CD14-positive monocyte (primary cell): ENCODE measurements around the gene ZAP70. TPM values are rescaled to one million over a fixed set of nuclear protein-coding genes. Genes with fewer than 3 reads are reported as not detected.
A peak's percentile ranks its signal among the peaks of the same experiment; 100 is the strongest.

Experiments used
- DNase-seq, 3 donors: peaks; one replicate each; pipeline ENCODE4 v3.0.0-alpha.2; 2011 to 2022
- H2AFZ ChIP-seq: 2 replicates; pipeline ENCODE4 v1.6.0; 2012; ENCODE audit warnings: mild to moderate bottlenecking, low read depth, low read length, inconsistent platforms; ENCODE audit not compliant: insufficient read depth, poor library complexity, severe bottlenecking
- H3K27ac ChIP-seq, 2 donors: 1 replicate in 1 of 2; 2 replicates in 1 of 2; pipeline ENCODE4 v1.5.1; 2012 to 2013; ENCODE audit warnings: low read length in 2 of 2, control low read depth in 1 of 2, inconsistent platforms in 1 of 2, low read depth in 1 of 2, mild to moderate bottlenecking in 1 of 2
- H3K27me3 ChIP-seq, 2 donors: one replicate each; pipeline versions ENCODE4 v1.6.0 to v1.6.1; 2011 to 2013; ENCODE audit warnings: low read length in 2 of 2; ENCODE audit not compliant: control insufficient read depth in 2 of 2, insufficient read depth in 2 of 2
- H3K36me3 ChIP-seq, 2 donors: replicated peaks in 1 of 2; 1 replicate in 1 of 2; 2 replicates in 1 of 2; pipeline versions ENCODE4 v1.5.1 to v1.6.1; 2012 to 2013; ENCODE audit warnings: low read length in 2 of 2, control low read depth in 1 of 2, inconsistent platforms in 1 of 2, mild to moderate bottlenecking in 1 of 2; ENCODE audit not compliant: insufficient read depth in 2 of 2, control insufficient read depth in 1 of 2
- H3K4me1 ChIP-seq, 2 donors: 1 replicate in 1 of 2; 2 replicates in 1 of 2; pipeline versions ENCODE4 v1.5.1 to v1.6.1; 2012 to 2013; ENCODE audit warnings: low read length in 2 of 2, control low read depth in 1 of 2, inconsistent platforms in 1 of 2, mild to moderate bottlenecking in 1 of 2, moderate library complexity in 1 of 2; ENCODE audit not compliant: insufficient read depth in 2 of 2, control insufficient read depth in 1 of 2
- H3K4me2 ChIP-seq: replicated peaks from 2 replicates; pipeline ENCODE3; 2012; ENCODE audit warnings: low read length, moderate library complexity, mild to moderate bottlenecking; ENCODE audit not compliant: poor library complexity, severe bottlenecking; ENCODE audit errors: extremely low read depth
- H3K4me3 ChIP-seq, 3 experiments: fragments of 200-600 bp in 1 of 3; sonication (generic) in 1 of 3; replicated peaks in 1 of 3; 1 replicate in 2 of 3; 2 replicates in 1 of 3; pipeline ENCODE4 v1.5.1; 2011 to 2013; ENCODE audit warnings: low read length in 3 of 3, mild to moderate bottlenecking in 3 of 3, control low read depth in 2 of 3, low read depth in 2 of 3, inconsistent platforms in 1 of 3, moderate library complexity in 1 of 3
- H3K79me2 ChIP-seq: 2 replicates; pipeline ENCODE4 v1.6.0; 2012; ENCODE audit warnings: mild to moderate bottlenecking, control low read depth, inconsistent platforms, low read length, moderate library complexity; ENCODE audit not compliant: insufficient read depth
- H3K9ac ChIP-seq: 2 replicates; pipeline ENCODE4 v1.6.0; 2017; ENCODE audit warnings: low read length, mild to moderate bottlenecking; ENCODE audit not compliant: insufficient read depth, poor library complexity, severe bottlenecking
- H3K9me3 ChIP-seq, 2 donors: replicated peaks in 1 of 2; 1 replicate in 1 of 2; 2 replicates in 1 of 2; pipeline versions ENCODE4 v1.5.1 to v1.6.1; 2012 to 2013; ENCODE audit warnings: low read length in 2 of 2, control low read depth in 1 of 2; ENCODE audit not compliant: control insufficient read depth in 1 of 2, insufficient read depth in 1 of 2
- H4K20me1 ChIP-seq: 2 replicates; pipeline ENCODE4 v1.6.0; 2012; ENCODE audit warnings: mild to moderate bottlenecking, low read length, control low read depth, moderate library complexity; ENCODE audit not compliant: insufficient read depth
- H3K27ac Mint-ChIP-seq, 7 donors: one replicate each; pipeline ENCODE4 v1.8.0; 2020; ENCODE audit warnings: mild to moderate bottlenecking in 7 of 7, mixed read lengths in 7 of 7, moderate library complexity in 6 of 7, inconsistent platforms in 2 of 7
- H3K27me3 Mint-ChIP-seq, 3 donors: one replicate each; pipeline ENCODE4 v1.8.0; 2021 to 2022; ENCODE audit warnings: low read depth in 3 of 3, mild to moderate bottlenecking in 3 of 3, mixed read lengths in 3 of 3, moderate library complexity in 3 of 3, inconsistent platforms in 1 of 3
- H3K36me3 Mint-ChIP-seq, 2 donors: one replicate each; pipeline ENCODE4 v1.8.0; 2020; ENCODE audit warnings: mixed read lengths in 2 of 2, inconsistent platforms in 1 of 2, mild to moderate bottlenecking in 1 of 2
- H3K4me1 Mint-ChIP-seq: one replicate; pipeline ENCODE4 v1.8.0; 2020; ENCODE audit warnings: mild to moderate bottlenecking, mixed read lengths
- H3K4me3 Mint-ChIP-seq, 2 donors: one replicate each; pipeline ENCODE4 v1.8.0; 2020; ENCODE audit warnings: mild to moderate bottlenecking in 2 of 2, mixed read lengths in 2 of 2, moderate library complexity in 1 of 2
- H3K9me3 Mint-ChIP-seq, 7 donors: one replicate each; pipeline ENCODE4 v1.8.0; 2020 to 2022; ENCODE audit warnings: mixed read lengths in 7 of 7, mild to moderate bottlenecking in 6 of 7, moderate library complexity in 6 of 7, inconsistent platforms in 2 of 7
- CTCF ChIP-seq: fragments of 200-600 bp; IDR thresholded peaks from one replicate; pipeline ENCODE4 v1.8.0; 2022; ENCODE audit warnings: antibody characterized with exemption, mild to moderate bottlenecking
- WGBS: methylation state at CpG from one replicate; pipeline ENCODE4 v1.1.5; 2013; ENCODE audit warnings: missing lambda C conversion rate; ENCODE audit not compliant: insufficient coverage; 5-methylcytosine and 5-hydroxymethylcytosine counted together
- intact Hi-C, 2 donors: fragments of 100-400 bp; cut with micrococcal nuclease; formaldehyde crosslinking; loops; one replicate each; pipeline versions ENCODE4 v1.15.0 to v1.15.1; 2023
- polyA plus RNA-seq, 3 donors: library from polyadenylated mRNA; depleted of rRNA in 1 of 3; unstranded in 2 of 3; stranded (reverse) in 1 of 3; fragments of 300-500 nt in 2 of 3; fragments of >200 nt in 1 of 3; fragmentation: Illumina TruSeq in 2 of 3; gene quantifications; 1 replicate in 2 of 3; 2 replicates in 1 of 3; pipeline ENCODE4 v1.2.3, GENCODE V29; 2012 to 2021

Gene ZAP70
- polyA plus RNA-seq, 3 donors: 0.30 to 0.69 (median 0.38) TPM

- Histone ChIP-seq H4K20me1 (peaks cover 11% of the 10 kb centered on the region), H3K36me3 (peaks cover 10 to 13% of the 10 kb centered on the region in 2 donors), H3K27ac (peak within 1 kb of the TSS; percentile 92 to 94), H2AFZ (peak within 1 kb of the TSS; percentile 82), H3K79me2 (peaks cover 32% of the 10 kb centered on the region), H3K9me3 (no peaks in the 10 kb centered on the region), H3K4me2 (peak within 1 kb of the TSS; percentile 93), H3K4me3 (peak within 1 kb of the TSS; percentile 63 to 84 (median 75)), H3K4me1 (peaks cover 20 to 23% of the 10 kb centered on the region in 2 donors), H3K27me3 (no peaks in the 10 kb centered on the region), H3K9ac (peak within 1 kb of the TSS; percentile 86)
- WGBS: 0% methylated on average over 44 of the region's 60 CpGs
- peak; percentile 57 for TF ChIP-seq CTCF
- Mint-ChIP-seq H3K4me1 (peaks cover 36% of the 10 kb centered on the region), H3K9me3 (peaks cover 0 to 1% (median 0%) of the 10 kb centered on the region in 7 donors), H3K36me3 (peaks cover 9 to 16% of the 10 kb centered on the region in 2 donors), H3K27ac (peak within 1 kb of the TSS; percentile 92 to 98 (median 96)), H3K4me3 (peak within 1 kb of the TSS; percentile 89 to 94), H3K27me3 (peaks cover 0 to 4% (median 2%) of the 10 kb centered on the region in 3 donors)
- intact Hi-C loops: loop anchor here (2.0 to 10.0 kb wide), 3 partner anchors 17 to 1029 kb away; partner anchors contain the start of genes COX5B (in 1 of the 2) and KANSL3 (in 1 of the 2)
- peak; percentile 88 to 95 (median 93) for DNase-seq
These were observed 49.3 kb upstream of the ZAP70 start, which contains the start of gene ACTR1B for GRCh38 chr2:97663962-97664635. Gene ACTR1B (minus strand): TSS chr2:97664044. CDS start chr2:97663890, 154 bp downstream.

- peaks cover 11% of the 10 kb centered on the region for H4K20me1 ChIP-seq
- Mint-ChIP-seq H3K4me1 (peaks cover 36% of the 10 kb centered on the region), H3K36me3 (peaks cover 9 to 11% of the 10 kb centered on the region in 2 donors), H3K27ac (peak overlapping the region; percentile 92 to 98 (median 96)), H3K27me3 (peaks cover 0 to 4% (median 2%) of the 10 kb centered on the region in 3 donors), H3K9me3 (peaks cover 0 to 1% (median 0%) of the 10 kb centered on the region in 7 donors), H3K4me3 (peak overlapping the region; percentile 89 to 94)
- peak overlapping the region; percentile 92 to 94 for H3K27ac ChIP-seq
- H3K4me2 ChIP-seq: peak overlapping the region; percentile 93
- WGBS: 0% methylated on average over 3 of the region's 21 CpGs
- peaks cover 32% of the 10 kb centered on the region for H3K79me2 ChIP-seq
- TF ChIP-seq CTCF: peak; percentile 13
- H3K9ac ChIP-seq: peak overlapping the region; percentile 86
- DNase-seq: no peak
- H3K4me1 ChIP-seq: peaks cover 20 to 23% of the 10 kb centered on the region in 2 donors
- H3K36me3 ChIP-seq: peaks cover 6 to 8% of the 10 kb centered on the region in 2 donors
- H3K9me3 ChIP-seq: no peaks in the 10 kb centered on the region
- peak overlapping the region; percentile 63 to 84 (median 75) for H3K4me3 ChIP-seq
- no peaks in the 10 kb centered on the region for H3K27me3 ChIP-seq
- peak overlapping the region; percentile 82 for H2AFZ ChIP-seq
- intact Hi-C loops: loop anchor here in 1 of 2 donors (10.0 kb wide), 1 partner anchor 1030 kb away; the partner anchor contains the start of gene KANSL3
These were observed 48.8 kb upstream of the ZAP70 start for GRCh38 chr2:97664636-97664970.
